Measurements from ENCODE around the gene ZNF652.
A peak's percentile ranks its signal among the peaks of the same experiment; 100 is the strongest.

The ZNF652 gene

DNA sequence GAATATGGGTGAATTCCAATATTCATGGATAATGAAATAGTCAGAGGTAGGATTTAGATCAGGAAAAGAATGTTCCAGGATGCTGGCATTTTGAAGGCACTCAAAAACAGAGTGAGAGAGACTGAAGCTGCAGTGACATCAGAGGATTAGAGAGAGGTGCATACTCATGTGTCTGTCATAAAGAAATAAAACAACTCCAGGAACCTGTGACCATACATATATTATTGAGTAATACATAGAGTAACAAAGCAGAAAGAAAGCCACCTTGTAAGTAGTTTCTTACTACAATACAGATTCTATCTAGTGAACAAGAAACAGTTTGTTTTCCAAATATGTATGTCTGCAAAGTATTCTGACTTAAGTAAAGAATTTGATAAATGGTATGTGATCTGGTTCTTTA lies 69.1 kb downstream of the ZNF652 start:
- Histone ChIP-seq H3K4me1 (ENCODE audit: low read length) (peaks cover 6% of the 10 kb centered on the region), H3K9me3 (ENCODE audit: insufficient read depth, low read length) (no peaks in the 10 kb centered on the region), H3K79me2 (ENCODE audit: low read length) (no peaks in the 10 kb centered on the region)

DNA sequence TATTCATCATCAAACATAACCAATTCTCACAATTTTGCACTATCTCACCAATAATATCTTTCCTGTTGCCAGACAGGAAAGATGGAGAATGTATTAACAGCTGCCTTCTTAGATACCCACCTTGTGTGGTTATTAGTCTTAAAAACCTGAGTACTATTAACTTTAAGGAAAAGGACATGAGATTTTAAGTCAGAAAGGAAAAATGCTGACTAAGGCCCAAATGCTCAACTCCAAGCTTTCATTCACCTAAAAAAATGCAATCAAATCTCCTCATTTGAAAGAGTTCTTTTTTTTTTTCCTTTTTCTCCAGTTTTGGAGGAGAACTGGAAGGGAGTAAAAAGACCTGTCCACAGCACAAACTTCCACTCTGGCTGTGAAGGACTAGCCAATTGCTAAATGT lies 70.1 kb downstream of the ZNF652 start:
- Histone ChIP-seq H3K4me3 (ENCODE audit: low read length) (no peak overlapping the region), H3K79me2 (ENCODE audit: low read length) (no peaks in the 10 kb centered on the region), H3K4me2 (ENCODE audit: low read length) (no peak overlapping the region), H2AFZ (ENCODE audit: low read depth, low read length) (no peak overlapping the region), H3K27me3 (ENCODE audit: low read depth, low read length) (no peaks in the 10 kb centered on the region), H4K20me1 (ENCODE audit: insufficient read depth, low read length) (no peaks in the 10 kb centered on the region), H3K9me3 (ENCODE audit: insufficient read depth, low read length) (no peaks in the 10 kb centered on the region), H3K9ac (ENCODE audit: low read length) (no peak overlapping the region), H3K27ac (ENCODE audit: low read length) (no peak overlapping the region), H3K36me3 (replicated peaks; ENCODE audit: low read depth, low read length) (no peaks in the 10 kb centered on the region), H3K4me1 (ENCODE audit: low read length) (peaks cover 1% of the 10 kb centered on the region)
- no peak for TF ChIP-seq EZH2phosphoT487 (IDR thresholded peaks at IDR 0.05; ENCODE audit: low read depth)
- TF ChIP-seq, protein P1, sequence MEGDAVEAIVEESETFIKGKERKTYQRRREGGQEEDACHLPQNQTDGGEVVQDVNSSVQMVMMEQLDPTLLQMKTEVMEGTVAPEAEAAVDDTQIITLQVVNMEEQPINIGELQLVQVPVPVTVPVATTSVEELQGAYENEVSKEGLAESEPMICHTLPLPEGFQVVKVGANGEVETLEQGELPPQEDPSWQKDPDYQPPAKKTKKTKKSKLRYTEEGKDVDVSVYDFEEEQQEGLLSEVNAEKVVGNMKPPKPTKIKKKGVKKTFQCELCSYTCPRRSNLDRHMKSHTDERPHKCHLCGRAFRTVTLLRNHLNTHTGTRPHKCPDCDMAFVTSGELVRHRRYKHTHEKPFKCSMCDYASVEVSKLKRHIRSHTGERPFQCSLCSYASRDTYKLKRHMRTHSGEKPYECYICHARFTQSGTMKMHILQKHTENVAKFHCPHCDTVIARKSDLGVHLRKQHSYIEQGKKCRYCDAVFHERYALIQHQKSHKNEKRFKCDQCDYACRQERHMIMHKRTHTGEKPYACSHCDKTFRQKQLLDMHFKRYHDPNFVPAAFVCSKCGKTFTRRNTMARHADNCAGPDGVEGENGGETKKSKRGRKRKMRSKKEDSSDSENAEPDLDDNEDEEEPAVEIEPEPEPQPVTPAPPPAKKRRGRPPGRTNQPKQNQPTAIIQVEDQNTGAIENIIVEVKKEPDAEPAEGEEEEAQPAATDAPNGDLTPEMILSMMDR (IDR thresholded peaks at IDR 0.05; ENCODE audit: low read depth, low read length) = no peak

More for the DNA sequence above, 69.1 kb downstream of the ZNF652 start:
- Histone ChIP-seq H4K20me1 (ENCODE audit: insufficient read depth, low read length) (no peaks in the 10 kb centered on the region), H3K9ac (ENCODE audit: low read length) (no peak overlapping the region), H2AFZ (ENCODE audit: low read depth, low read length) (no peak overlapping the region), H3K4me2 (ENCODE audit: low read length) (no peak overlapping the region), H3K27me3 (ENCODE audit: low read depth, low read length) (no peaks in the 10 kb centered on the region), H3K27ac (ENCODE audit: low read length) (no peak overlapping the region), H3K4me3 (ENCODE audit: low read length) (no peak overlapping the region), H3K36me3 (replicated peaks; ENCODE audit: low read depth, low read length) (no peaks in the 10 kb centered on the region)
- no peak for TF ChIP-seq EZH2phosphoT487 (IDR thresholded peaks at IDR 0.05; ENCODE audit: low read depth)
- TF ChIP-seq, protein P1 (IDR thresholded peaks at IDR 0.05; ENCODE audit: low read depth, low read length) = no peak

DNA sequence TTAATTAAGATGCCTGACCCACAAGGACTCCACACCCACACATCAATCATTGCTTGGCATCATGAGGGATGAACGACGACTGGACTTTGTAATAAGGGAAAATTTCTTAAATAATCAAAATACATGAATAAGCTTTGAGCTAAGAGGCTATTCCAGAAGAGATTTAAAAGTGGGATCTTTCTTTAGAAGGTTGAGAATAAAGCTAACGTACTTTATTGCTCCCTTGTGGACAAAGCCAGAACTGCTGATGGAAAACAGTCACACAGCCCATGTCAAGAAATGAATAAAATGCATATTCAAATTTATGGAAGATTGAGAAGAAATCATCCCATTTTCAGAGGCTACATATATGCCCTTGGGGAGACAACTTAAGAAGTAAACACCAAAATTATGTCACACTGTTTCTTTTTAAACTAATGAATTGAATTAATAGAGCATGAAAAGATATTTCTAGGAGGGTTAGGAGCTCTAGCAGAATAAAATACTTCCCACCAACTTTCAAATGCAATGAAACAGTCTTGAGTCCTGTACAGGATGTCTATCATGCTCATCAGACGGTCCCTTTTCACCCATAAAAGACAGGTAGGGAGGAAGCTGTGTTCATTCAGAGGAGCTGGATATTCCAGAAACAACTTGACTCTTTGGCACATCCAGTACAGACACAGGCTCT lies 71.2 kb downstream of the ZNF652 start:
- Histone ChIP-seq H3K4me3 (ENCODE audit: low read length) (no peak overlapping the region), H3K36me3 (replicated peaks; ENCODE audit: low read depth, low read length) (no peaks in the 10 kb centered on the region), H3K4me2 (ENCODE audit: low read length) (no peak overlapping the region), H3K9me3 (ENCODE audit: insufficient read depth, low read length) (no peaks in the 10 kb centered on the region), H2AFZ (ENCODE audit: low read depth, low read length) (no peak overlapping the region), H3K79me2 (ENCODE audit: low read length) (no peaks in the 10 kb centered on the region), H4K20me1 (ENCODE audit: insufficient read depth, low read length) (no peaks in the 10 kb centered on the region), H3K27me3 (ENCODE audit: low read depth, low read length) (no peaks in the 10 kb centered on the region), H3K4me1 (ENCODE audit: low read length) (no peaks in the 10 kb centered on the region), H3K9ac (ENCODE audit: low read length) (no peak overlapping the region), H3K27ac (ENCODE audit: low read length) (no peak overlapping the region)
- TF ChIP-seq, protein P1 (IDR thresholded peaks at IDR 0.05; ENCODE audit: low read depth, low read length) = peak; percentile 66
- no peak for TF ChIP-seq EZH2phosphoT487 (IDR thresholded peaks at IDR 0.05; ENCODE audit: low read depth)

DNA sequence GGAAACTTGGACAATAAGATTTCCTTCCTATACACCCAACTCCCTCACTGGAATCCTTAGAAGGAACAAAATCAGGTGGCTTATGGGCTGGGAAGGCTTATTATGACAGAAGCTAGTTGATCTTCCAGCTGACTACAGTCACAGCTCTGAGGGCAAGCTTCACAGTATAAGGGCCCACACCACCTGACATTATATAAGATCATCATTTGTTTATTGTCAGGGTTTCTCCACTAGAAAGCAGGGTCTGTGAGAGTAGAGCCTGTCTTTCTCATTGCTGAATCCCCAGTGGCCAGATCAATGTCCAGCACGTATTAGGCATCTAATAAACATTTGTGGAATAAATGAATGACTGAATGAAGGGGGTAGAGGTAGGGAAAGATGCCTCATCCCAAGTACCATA lies 73.7 kb downstream of the ZNF652 start:
- Histone ChIP-seq H3K79me2 (ENCODE audit: low read length) (no peaks in the 10 kb centered on the region), H3K4me1 (ENCODE audit: low read length) (no peaks in the 10 kb centered on the region), H3K27ac (ENCODE audit: low read length) (no peak overlapping the region), H3K4me2 (ENCODE audit: low read length) (no peak overlapping the region), H4K20me1 (ENCODE audit: insufficient read depth, low read length) (no peaks in the 10 kb centered on the region), H2AFZ (ENCODE audit: low read depth, low read length) (no peak overlapping the region), H3K36me3 (replicated peaks; ENCODE audit: low read depth, low read length) (no peaks in the 10 kb centered on the region), H3K4me3 (ENCODE audit: low read length) (no peak overlapping the region), H3K27me3 (ENCODE audit: low read depth, low read length) (no peaks in the 10 kb centered on the region), H3K9me3 (ENCODE audit: insufficient read depth, low read length) (no peaks in the 10 kb centered on the region), H3K9ac (ENCODE audit: low read length) (no peak overlapping the region)
- TF ChIP-seq, protein P1 (IDR thresholded peaks at IDR 0.05; ENCODE audit: low read depth, low read length) = no peak

Data from OCI-LY3 (cell line).